ENCODE data around the gene CADM2.

- TF ChIP-seq, protein P1, sequence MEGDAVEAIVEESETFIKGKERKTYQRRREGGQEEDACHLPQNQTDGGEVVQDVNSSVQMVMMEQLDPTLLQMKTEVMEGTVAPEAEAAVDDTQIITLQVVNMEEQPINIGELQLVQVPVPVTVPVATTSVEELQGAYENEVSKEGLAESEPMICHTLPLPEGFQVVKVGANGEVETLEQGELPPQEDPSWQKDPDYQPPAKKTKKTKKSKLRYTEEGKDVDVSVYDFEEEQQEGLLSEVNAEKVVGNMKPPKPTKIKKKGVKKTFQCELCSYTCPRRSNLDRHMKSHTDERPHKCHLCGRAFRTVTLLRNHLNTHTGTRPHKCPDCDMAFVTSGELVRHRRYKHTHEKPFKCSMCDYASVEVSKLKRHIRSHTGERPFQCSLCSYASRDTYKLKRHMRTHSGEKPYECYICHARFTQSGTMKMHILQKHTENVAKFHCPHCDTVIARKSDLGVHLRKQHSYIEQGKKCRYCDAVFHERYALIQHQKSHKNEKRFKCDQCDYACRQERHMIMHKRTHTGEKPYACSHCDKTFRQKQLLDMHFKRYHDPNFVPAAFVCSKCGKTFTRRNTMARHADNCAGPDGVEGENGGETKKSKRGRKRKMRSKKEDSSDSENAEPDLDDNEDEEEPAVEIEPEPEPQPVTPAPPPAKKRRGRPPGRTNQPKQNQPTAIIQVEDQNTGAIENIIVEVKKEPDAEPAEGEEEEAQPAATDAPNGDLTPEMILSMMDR (IDR thresholded peaks at IDR 0.05; ENCODE audit: extremely low read depth in 1 of 2, insufficient read depth in 1 of 2, low read depth in 1 of 2, low read length in 2 of 2): no peak
- TF ChIP-seq MYC (IDR thresholded peaks at IDR 0.05; ENCODE audit: low read depth, low read length) (no peak), POLR2A (IDR thresholded peaks at IDR 0.05; ENCODE audit: low read depth, low read length) (no peak), POLR2AphosphoS5 (IDR thresholded peaks at IDR 0.05; ENCODE audit: insufficient read depth, low read depth, low read length) (no peak), EZH2 (IDR thresholded peaks at IDR 0.05; ENCODE audit: borderline replicate concordance, low read depth, low read length, severe bottlenecking) (no peak), GATA2 (IDR thresholded peaks at IDR 0.05; ENCODE audit: insufficient read depth, insufficient read length, low read depth, low read length) (no peak)
- TF ChIP-seq, protein P2, sequence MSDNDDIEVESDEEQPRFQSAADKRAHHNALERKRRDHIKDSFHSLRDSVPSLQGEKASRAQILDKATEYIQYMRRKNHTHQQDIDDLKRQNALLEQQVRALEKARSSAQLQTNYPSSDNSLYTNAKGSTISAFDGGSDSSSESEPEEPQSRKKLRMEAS (IDR thresholded peaks at IDR 0.05; ENCODE audit: insufficient read depth, insufficient read length): no peak
Measured at GRCh38 chr3:85252686-85253085, 293.9 kb downstream of the CADM2 start.
